Lower leg skin (tissue), 4 donors: ENCODE data around the gene VSTM4. TPM values are rescaled to one million over a fixed set of nuclear protein-coding genes. Genes with fewer than 3 reads are reported as not detected.

Experiments
- DNase-seq, 2 donors: peaks; one replicate each; pipeline ENCODE4 v3.0.0-alpha.2; 2019; ENCODE audit warnings: low spot score in 2 of 2
- H3K4me3 ChIP-seq: fragments of 200-600 bp; sonication (generic); 2 replicates; pipeline ENCODE4 v1.5.1; 2017; ENCODE audit warnings: mild to moderate bottlenecking, low read depth; ENCODE audit not compliant: poor library complexity, severe bottlenecking
- POLR2A ChIP-seq, 2 donors: fragments of 450-650 bp; IDR thresholded peaks; one replicate each; pipeline ENCODE4 v1.6.1; 2016 to 2017; ENCODE audit warnings: antibody characterized with exemption in 2 of 2, mild to moderate bottlenecking in 1 of 2, moderate library complexity in 1 of 2
- WGBS, 2 donors: methylation state at CpG; one replicate each; pipeline ENCODE4 v1.1.5; 2018; 5-methylcytosine and 5-hydroxymethylcytosine counted together
- intact Hi-C: fragments of 100-400 bp; cut with DNase I; formaldehyde crosslinking; loops from one replicate; pipeline ENCODE4 v1.15.0; 2023; ENCODE audit warnings: low total_unique reads
- total RNA-seq, 4 donors: library from RNA; depleted of rRNA; stranded (reverse); fragments of >200 nt; gene quantifications; one replicate each; pipeline ENCODE4 v1.1.0, GENCODE V29; 2016
- TF ChIP-seq, protein P1 (sequence below), 3 donors: fragments of 450-650 bp; IDR thresholded peaks; one replicate each; pipeline ENCODE4 v1.5.1; 2016; ENCODE audit warnings: antibody characterized with exemption in 3 of 3, mild to moderate bottlenecking in 3 of 3, moderate library complexity in 2 of 3

The VSTM4 gene
- total RNA-seq, 4 donors from 2014 or later, result 1.1 to 5.0 (median 3.3) TPM

DNA sequence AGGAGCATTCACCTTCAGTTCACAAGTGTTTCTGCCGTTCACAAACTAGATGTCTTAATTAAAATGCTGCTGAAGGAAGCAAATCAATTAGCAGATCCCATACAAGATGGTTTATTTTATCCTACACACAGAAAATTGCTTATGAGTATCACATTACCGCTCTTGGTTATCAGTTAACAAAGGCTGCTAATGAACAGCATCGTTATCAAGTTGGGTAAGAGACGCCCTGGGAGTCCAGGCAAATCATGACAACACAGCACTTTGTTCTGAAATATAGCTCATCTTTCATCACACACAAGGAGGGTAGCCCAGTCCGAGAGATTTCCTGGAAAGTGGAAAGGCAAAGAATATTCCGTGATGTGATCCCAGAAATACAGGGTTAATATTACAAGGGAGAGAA, 39.3 kb upstream of the VSTM4 start:
- TF ChIP-seq, protein P1, sequence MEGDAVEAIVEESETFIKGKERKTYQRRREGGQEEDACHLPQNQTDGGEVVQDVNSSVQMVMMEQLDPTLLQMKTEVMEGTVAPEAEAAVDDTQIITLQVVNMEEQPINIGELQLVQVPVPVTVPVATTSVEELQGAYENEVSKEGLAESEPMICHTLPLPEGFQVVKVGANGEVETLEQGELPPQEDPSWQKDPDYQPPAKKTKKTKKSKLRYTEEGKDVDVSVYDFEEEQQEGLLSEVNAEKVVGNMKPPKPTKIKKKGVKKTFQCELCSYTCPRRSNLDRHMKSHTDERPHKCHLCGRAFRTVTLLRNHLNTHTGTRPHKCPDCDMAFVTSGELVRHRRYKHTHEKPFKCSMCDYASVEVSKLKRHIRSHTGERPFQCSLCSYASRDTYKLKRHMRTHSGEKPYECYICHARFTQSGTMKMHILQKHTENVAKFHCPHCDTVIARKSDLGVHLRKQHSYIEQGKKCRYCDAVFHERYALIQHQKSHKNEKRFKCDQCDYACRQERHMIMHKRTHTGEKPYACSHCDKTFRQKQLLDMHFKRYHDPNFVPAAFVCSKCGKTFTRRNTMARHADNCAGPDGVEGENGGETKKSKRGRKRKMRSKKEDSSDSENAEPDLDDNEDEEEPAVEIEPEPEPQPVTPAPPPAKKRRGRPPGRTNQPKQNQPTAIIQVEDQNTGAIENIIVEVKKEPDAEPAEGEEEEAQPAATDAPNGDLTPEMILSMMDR (IDR thresholded peaks at IDR 0.05), result no peak
- no peak for TF ChIP-seq POLR2A (IDR thresholded peaks at IDR 0.05)
- 90 to 94% methylated on average over 6 of the region's 6 CpGs for WGBS, 2 donors
- intact Hi-C loops, result no loop called here
- H3K4me3 ChIP-seq, result no peak overlapping the region
- DNase-seq, result no peak

DNA sequence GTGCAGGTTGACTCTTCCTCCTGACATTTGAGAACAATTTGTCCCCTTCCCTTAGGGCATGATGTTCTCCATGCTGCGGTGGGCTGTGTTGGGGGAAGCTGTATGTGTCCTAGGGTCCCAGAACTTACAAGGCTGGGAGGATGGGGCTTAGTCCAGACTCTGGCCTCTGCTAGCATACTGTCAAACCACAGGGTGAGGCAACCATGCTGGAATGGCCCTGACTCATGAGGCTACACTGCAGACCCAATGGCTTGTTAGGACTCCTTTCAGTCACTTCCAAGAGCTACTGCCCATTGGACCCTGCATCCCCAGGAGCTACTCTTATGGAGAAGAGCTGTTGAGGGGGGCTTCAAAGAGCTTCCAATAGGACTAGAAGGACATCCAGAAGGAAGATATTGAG, 38.6 kb upstream of the VSTM4 start:
- WGBS, 2 donors, result 89 to 100% methylated on average over 1 of the region's 1 CpG
- TF ChIP-seq, protein P1 (IDR thresholded peaks at IDR 0.05), result no peak
- TF ChIP-seq POLR2A (IDR thresholded peaks at IDR 0.05), result no peak
- intact Hi-C loops, result no loop called here

DNA sequence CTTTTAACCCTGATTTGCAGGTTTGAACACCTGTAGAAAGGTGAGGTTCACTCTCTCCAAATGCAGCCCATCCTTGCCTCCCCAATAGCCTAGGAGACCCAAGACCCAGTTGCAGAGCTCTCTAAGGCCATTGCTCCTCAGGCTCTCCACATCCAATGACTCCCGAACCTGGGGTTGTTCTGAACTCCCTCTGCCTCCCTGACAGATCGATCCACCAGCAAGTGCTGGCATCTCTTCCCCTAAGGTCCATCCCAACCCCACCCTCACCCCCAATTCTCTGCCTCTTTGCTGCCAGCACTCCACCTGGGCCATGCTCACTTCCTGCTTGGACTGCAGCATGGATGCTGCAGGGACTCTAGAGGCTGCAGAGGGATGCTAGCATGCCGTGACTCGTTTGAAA, 37.8 kb upstream of the VSTM4 start:
- no peak for TF ChIP-seq POLR2A (IDR thresholded peaks at IDR 0.05)
- TF ChIP-seq, protein P1 (IDR thresholded peaks at IDR 0.05), result no peak
- intact Hi-C loops, result no loop called here
- DNase-seq, result no peak
- 34 to 62% methylated on average over 4 of the region's 4 CpGs for WGBS, 2 donors
- H3K4me3 ChIP-seq, result no peak overlapping the region

More for the DNA sequence above, 38.6 kb upstream of the VSTM4 start:
- DNase-seq, result no peak
- no peak overlapping the region for H3K4me3 ChIP-seq

DNA sequence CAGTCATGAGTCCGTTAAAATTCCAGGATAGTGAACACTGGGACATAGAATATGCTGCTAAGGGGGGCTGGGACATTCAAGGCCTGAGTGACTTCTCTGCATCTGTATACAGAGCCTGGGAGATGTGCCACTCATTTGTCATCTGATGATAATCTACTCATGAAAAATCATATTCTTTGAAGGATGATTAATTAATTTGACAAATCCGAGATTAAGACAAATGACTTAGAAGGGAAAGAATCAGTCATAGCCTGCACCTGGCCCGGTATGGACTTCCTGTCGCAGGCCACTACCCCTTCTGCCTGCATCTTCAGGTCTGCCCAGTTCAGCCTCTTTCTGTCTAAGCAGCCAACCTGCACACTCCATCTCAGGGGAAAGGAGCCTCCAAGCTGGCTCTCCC, 37.3 kb upstream of the VSTM4 start:
- 66 to 70% methylated on average over 4 of the region's 4 CpGs for WGBS, 2 donors
- no peak for DNase-seq
- intact Hi-C loops, result no loop called here
- H3K4me3 ChIP-seq, result no peak overlapping the region
- TF ChIP-seq POLR2A (IDR thresholded peaks at IDR 0.05), result no peak
- TF ChIP-seq, protein P1 (IDR thresholded peaks at IDR 0.05), result no peak

DNA sequence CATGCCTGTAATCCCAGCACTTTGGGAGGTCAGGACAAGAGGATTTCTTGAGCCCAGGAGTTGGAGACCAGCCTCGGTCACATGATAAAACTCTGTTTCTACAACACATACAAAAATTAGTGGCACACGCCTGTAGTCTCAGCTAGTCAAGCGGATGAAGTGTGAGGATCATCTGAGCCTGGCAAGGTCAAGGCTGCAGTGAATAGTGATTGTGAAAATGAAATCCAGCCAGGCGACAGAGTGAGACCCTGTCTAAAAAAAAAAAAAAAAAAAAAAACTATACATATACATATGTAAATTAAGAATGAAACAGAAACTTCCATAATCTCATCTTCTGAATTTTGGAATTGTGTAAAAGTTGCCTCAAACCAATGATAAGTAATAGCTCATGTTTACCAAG, 36.7 kb upstream of the VSTM4 start:
- TF ChIP-seq POLR2A (IDR thresholded peaks at IDR 0.05), result no peak
- TF ChIP-seq, protein P1 (IDR thresholded peaks at IDR 0.05), result no peak
- intact Hi-C loops, result no loop called here
- H3K4me3 ChIP-seq, result no peak overlapping the region
- 97 to 98% methylated on average over 4 of the region's 4 CpGs for WGBS, 2 donors
- no peak for DNase-seq

DNA sequence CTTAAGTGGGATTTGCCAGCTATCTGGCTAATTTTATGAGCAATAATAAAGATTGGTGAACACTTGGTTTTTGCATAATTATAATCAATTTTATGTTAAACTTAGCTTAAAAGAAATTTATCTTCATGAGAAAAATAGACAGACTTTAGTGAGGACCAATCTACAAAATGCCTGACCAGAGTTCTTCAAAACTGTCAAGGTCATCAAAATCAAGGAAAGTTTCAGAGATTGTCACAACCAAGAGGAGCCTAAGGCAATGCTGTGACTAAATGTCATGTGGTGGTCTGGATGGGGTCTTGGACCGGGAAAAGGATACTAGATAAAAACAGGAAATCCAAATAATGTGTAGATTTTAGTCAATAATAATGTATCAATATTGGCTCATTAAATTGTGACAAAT, 36.2 kb upstream of the VSTM4 start:
- no peak overlapping the region for H3K4me3 ChIP-seq
- TF ChIP-seq, protein P1 (IDR thresholded peaks at IDR 0.05), result no peak
- TF ChIP-seq POLR2A (IDR thresholded peaks at IDR 0.05), result no peak
- no peak for DNase-seq
- WGBS, 2 donors, result 68 to 86% methylated on average over 1 of the region's 1 CpG
- intact Hi-C loops, result no loop called here
